GM19099 (cell line): ENCODE results near the gene TFE3.

Source experiments
- POLR2A ChIP-seq: IDR thresholded peaks from 3 replicates; pipeline ENCODE4 v1.6.1; 2011; ENCODE audit warnings: low read depth; ENCODE audit not compliant: insufficient read length; ENCODE audit errors: extremely low read depth

Gene TFE3

GRCh38 chrX:49043220-49043986 is at the start of gene TFE3:
TFE3 (minus strand) TSS chrX:49043357; CDS start chrX:49043226, 131 bp downstream.
- peak; percentile 28 for TF ChIP-seq POLR2A

GRCh38 chrX:49089553-49089952 is 46.4 kb upstream of the TFE3 start:
- TF ChIP-seq POLR2A = no peak

GRCh38 chrX:49082271-49082871 is 39.2 kb upstream of the TFE3 start:
- no peak for TF ChIP-seq POLR2A

GRCh38 chrX:49079489-49080428 is 36.6 kb upstream of the TFE3 start, which contains the start of gene WDR45:
WDR45 (minus strand) TSS chrX:49079887; CDS start chrX:49078095, 1,792 bp downstream.
- TF ChIP-seq POLR2A = peak; percentile 46

- no peak for TF ChIP-seq POLR2A
Observed at GRCh38 chrX:49077941-49078340, 34.8 kb upstream of the TFE3 start.

- TF ChIP-seq POLR2A = no peak
Observed at GRCh38 chrX:49075347-49075746, 32.2 kb upstream of the TFE3 start.

GRCh38 chrX:49073601-49074575 is 30.7 kb upstream of the TFE3 start, which contains the start of gene PRAF2:
PRAF2 (minus strand) TSS chrX:49074002; CDS start chrX:49073987, 15 bp downstream.
- peak; percentile 57 for TF ChIP-seq POLR2A

GRCh38 chrX:49072712-49073095 is 29.5 kb upstream of the TFE3 start:
- no peak for TF ChIP-seq POLR2A

GRCh38 chrX:49071877-49072711 is 28.9 kb upstream of the TFE3 start:
- TF ChIP-seq POLR2A = no peak

GRCh38 chrX:49070988-49071387 is 27.8 kb upstream of the TFE3 start:
- no peak for TF ChIP-seq POLR2A

- no peak for TF ChIP-seq POLR2A
Observed at GRCh38 chrX:49069038-49069437, 25.9 kb upstream of the TFE3 start.

- TF ChIP-seq POLR2A = no peak
Observed at GRCh38 chrX:49067285-49068120, 24.3 kb upstream of the TFE3 start.

GRCh38 chrX:49066690-49067089 is 23.5 kb upstream of the TFE3 start:
- TF ChIP-seq POLR2A = no peak

- TF ChIP-seq POLR2A = no peak
Observed at GRCh38 chrX:49066278-49066677, 23.1 kb upstream of the TFE3 start.
